Panc1 (cell line): ENCODE data around the gene TSPAN7. TPM values are rescaled to one million over a fixed set of nuclear protein-coding genes. Genes with fewer than 3 reads are reported as not detected.

ENCODE experiments used
- ATAC-seq: fragments of 200-7000 bp; cut with Tn5 transposase; 2 replicates; pipeline ENCODE4 v1.9.1; 2020; ENCODE audit warnings: mild to moderate bottlenecking, moderate library complexity
- BruUV-seq: library from RNA; stranded (reverse); fragments of 400-500 nt; replicated peaks from 2 replicates; lab custom pipeline; 2021; lab: Mats Ljungman, UMichigan
- CTCF ChIA-PET: fragments of 300-600 bp; sonication (Branson Sonifier 250); formaldehyde crosslinking; loops from one replicate; lab custom pipeline; 2022; ENCODE audit warnings: antibody characterized with exemption; lab: Charles Lee
- POLR2A ChIA-PET: fragments of 300-600 bp; sonication (Branson Sonifier 250); formaldehyde crosslinking; loops from one replicate; lab custom pipeline; 2022; ENCODE audit warnings: antibody characterized with exemption; lab: Charles Lee
- DNase-seq: peaks from one replicate; pipeline ENCODE4 v3.0.0-alpha.2; 2010; ENCODE audit warnings: low read depth, low spot score
- H3K27ac ChIP-seq: 2 replicates; pipeline ENCODE4 v1.5.1; 2011; ENCODE audit warnings: mild to moderate bottlenecking, low read length, inconsistent platforms
- H3K27me3 ChIP-seq: fragments of 200-500 bp; sonication (Bioruptor generic); 2 replicates; pipeline ENCODE4 v1.6.0; 2014; ENCODE audit warnings: low read length, inconsistent platforms; ENCODE audit not compliant: control insufficient read depth, insufficient read depth
- H3K36me3 ChIP-seq: fragments of 200-500 bp; sonication (Bioruptor generic); 2 replicates; pipeline ENCODE4 v1.5.1; 2014; ENCODE audit warnings: inconsistent platforms, mild to moderate bottlenecking, low read length, moderate library complexity; ENCODE audit not compliant: control insufficient read depth, insufficient read depth
- H3K4me1 ChIP-seq: 2 replicates; pipeline ENCODE4 v1.5.1; 2011; ENCODE audit warnings: inconsistent platforms, mild to moderate bottlenecking, low read length, moderate library complexity; ENCODE audit not compliant: control insufficient read depth, insufficient read depth
- H3K4me3 ChIP-seq, 2 experiments: 2 replicates each; pipeline ENCODE4 v1.5.1; 2011 to 2012; ENCODE audit warnings: low read depth in 2 of 2, low read length in 2 of 2, mild to moderate bottlenecking in 2 of 2, inconsistent platforms in 1 of 2, moderate library complexity in 1 of 2
- H3K9me3 ChIP-seq: fragments of 200-500 bp; sonication (Bioruptor generic); 2 replicates; pipeline ENCODE4 v1.5.1; 2014; ENCODE audit warnings: low read depth, mild to moderate bottlenecking, inconsistent platforms, low read length, moderate library complexity; ENCODE audit not compliant: control insufficient read depth, insufficient read depth
- POLR2AphosphoS5 ChIP-seq: IDR thresholded peaks from 2 replicates; pipeline ENCODE4 v1.6.1; 2012; ENCODE audit warnings: mild to moderate bottlenecking, low read depth, low read length, moderate library complexity
- SIN3A ChIP-seq: IDR thresholded peaks from 2 replicates; pipeline ENCODE4 v1.6.1; 2012; ENCODE audit warnings: low read depth, mild to moderate bottlenecking, low read length, moderate library complexity, borderline replicate concordance; ENCODE audit not compliant: insufficient read depth
- TCF7L2 ChIP-seq: IDR thresholded peaks from 2 replicates; pipeline ENCODE4 v1.6.1; 2011; ENCODE audit warnings: mild to moderate bottlenecking, low read depth, low read length, inconsistent platforms
- in situ Hi-C: cut with HindIII; loops from 2 replicates; pipeline ENCODE4 v1.10.0; 2016; ENCODE audit warnings: low sequenced_read_pairs, low pct_unique_long_range_greater_than_20kb
- intact Hi-C: fragments of 100-400 bp; cut with micrococcal nuclease; formaldehyde crosslinking; loops from one replicate; pipeline ENCODE4 v1.10.0; 2022; ENCODE audit not compliant: unreplicated experiment
- total RNA-seq: library from RNA; stranded (reverse); gene quantifications from one replicate; pipeline ENCODE4 v1.2.1, GENCODE V29; 2021; ENCODE audit not compliant: unreplicated experiment
- TF ChIP-seq, protein P1 (sequence below), 2 experiments: IDR thresholded peaks; 2 replicates each; pipeline ENCODE4 v1.6.1; 2011 to 2012; ENCODE audit warnings: low read depth in 2 of 2, control low read depth in 1 of 2, low read length in 1 of 2, mild to moderate bottlenecking in 1 of 2, moderate library complexity in 1 of 2; ENCODE audit not compliant: insufficient read depth in 1 of 2
- TF ChIP-seq, protein P2 (sequence below): fragments of 450-650 bp; IDR thresholded peaks from 2 replicates; pipeline ENCODE4 v1.5.1; 2017; ENCODE audit warnings: mild to moderate bottlenecking

TSPAN7 gene
- total RNA-seq, 1 experiment from 2014 or later = 0.13 TPM

DNA sequence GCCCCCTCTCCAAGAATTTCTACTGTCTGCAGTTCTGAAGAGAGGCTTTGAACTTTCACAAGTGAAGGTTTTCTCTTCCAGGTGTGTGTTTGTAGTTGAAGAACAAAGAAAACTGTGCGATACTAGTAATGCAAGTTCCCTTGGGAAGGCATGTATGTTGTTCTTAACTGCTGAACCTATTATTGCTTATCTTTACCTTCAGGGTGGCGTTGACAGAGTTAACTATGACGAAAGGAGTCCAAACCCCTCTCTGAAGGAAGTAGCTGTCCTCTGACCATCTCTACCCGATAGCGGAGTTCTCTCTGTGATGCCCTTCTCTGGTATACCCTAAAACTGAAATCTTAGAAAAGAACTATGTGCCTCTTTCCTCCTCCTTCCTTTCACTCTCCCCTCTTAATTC lies 79.9 kb downstream of the TSPAN7 start:
- DNase-seq = no peak

DNA sequence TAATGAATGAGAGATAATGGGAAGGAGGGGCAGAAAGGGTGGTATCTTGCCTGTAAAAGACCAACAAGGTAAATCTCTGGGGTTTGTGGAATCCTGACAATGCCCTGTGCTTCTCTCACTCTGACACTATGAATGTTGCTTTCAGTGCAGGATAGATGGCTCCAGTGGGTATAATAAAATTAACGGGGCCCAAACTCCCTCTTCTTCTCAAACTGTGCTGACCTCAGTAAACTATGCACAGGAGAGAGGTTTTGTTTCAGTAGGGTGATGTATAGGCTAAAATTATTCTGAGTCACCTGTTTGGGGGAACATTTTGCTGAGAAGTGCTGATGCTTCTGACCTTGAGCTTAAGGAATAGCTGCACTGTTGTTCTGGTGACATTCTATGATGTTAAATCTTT lies 82.6 kb downstream of the TSPAN7 start:
- BruUV-seq = no TSS peak
- no peak overlapping the region for H3K27ac ChIP-seq

More for the DNA sequence above, 79.9 kb downstream of the TSPAN7 start:
- H3K4me1 ChIP-seq = no peaks in the 10 kb centered on the region
- no peak overlapping the region for H3K27ac ChIP-seq
- H3K36me3 ChIP-seq = no peaks in the 10 kb centered on the region
- POLR2A ChIA-PET = no interaction called here
- no peaks in the 10 kb centered on the region for H3K9me3 ChIP-seq
- in situ Hi-C loops (no loop called here), intact Hi-C loops (no loop called here)
- no peaks in the 10 kb centered on the region for H3K27me3 ChIP-seq
- CTCF ChIA-PET = no interaction called here
- no TSS peak for BruUV-seq
- TF ChIP-seq POLR2AphosphoS5 = no peak
- TF ChIP-seq, protein P1, sequence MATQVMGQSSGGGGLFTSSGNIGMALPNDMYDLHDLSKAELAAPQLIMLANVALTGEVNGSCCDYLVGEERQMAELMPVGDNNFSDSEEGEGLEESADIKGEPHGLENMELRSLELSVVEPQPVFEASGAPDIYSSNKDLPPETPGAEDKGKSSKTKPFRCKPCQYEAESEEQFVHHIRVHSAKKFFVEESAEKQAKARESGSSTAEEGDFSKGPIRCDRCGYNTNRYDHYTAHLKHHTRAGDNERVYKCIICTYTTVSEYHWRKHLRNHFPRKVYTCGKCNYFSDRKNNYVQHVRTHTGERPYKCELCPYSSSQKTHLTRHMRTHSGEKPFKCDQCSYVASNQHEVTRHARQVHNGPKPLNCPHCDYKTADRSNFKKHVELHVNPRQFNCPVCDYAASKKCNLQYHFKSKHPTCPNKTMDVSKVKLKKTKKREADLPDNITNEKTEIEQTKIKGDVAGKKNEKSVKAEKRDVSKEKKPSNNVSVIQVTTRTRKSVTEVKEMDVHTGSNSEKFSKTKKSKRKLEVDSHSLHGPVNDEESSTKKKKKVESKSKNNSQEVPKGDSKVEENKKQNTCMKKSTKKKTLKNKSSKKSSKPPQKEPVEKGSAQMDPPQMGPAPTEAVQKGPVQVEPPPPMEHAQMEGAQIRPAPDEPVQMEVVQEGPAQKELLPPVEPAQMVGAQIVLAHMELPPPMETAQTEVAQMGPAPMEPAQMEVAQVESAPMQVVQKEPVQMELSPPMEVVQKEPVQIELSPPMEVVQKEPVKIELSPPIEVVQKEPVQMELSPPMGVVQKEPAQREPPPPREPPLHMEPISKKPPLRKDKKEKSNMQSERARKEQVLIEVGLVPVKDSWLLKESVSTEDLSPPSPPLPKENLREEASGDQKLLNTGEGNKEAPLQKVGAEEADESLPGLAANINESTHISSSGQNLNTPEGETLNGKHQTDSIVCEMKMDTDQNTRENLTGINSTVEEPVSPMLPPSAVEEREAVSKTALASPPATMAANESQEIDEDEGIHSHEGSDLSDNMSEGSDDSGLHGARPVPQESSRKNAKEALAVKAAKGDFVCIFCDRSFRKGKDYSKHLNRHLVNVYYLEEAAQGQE (IDR thresholded peaks at IDR 0.05; ENCODE audit: insufficient read depth in 1 of 2, low read depth in 2 of 2, low read length in 1 of 2) = no peak
- TF ChIP-seq SIN3A = no peak
- TF ChIP-seq TCF7L2 = no peak
- TF ChIP-seq, protein P2, sequence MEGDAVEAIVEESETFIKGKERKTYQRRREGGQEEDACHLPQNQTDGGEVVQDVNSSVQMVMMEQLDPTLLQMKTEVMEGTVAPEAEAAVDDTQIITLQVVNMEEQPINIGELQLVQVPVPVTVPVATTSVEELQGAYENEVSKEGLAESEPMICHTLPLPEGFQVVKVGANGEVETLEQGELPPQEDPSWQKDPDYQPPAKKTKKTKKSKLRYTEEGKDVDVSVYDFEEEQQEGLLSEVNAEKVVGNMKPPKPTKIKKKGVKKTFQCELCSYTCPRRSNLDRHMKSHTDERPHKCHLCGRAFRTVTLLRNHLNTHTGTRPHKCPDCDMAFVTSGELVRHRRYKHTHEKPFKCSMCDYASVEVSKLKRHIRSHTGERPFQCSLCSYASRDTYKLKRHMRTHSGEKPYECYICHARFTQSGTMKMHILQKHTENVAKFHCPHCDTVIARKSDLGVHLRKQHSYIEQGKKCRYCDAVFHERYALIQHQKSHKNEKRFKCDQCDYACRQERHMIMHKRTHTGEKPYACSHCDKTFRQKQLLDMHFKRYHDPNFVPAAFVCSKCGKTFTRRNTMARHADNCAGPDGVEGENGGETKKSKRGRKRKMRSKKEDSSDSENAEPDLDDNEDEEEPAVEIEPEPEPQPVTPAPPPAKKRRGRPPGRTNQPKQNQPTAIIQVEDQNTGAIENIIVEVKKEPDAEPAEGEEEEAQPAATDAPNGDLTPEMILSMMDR = no peak
- H3K4me3 ChIP-seq = no peak overlapping the region
- no peak for ATAC-seq

DNA sequence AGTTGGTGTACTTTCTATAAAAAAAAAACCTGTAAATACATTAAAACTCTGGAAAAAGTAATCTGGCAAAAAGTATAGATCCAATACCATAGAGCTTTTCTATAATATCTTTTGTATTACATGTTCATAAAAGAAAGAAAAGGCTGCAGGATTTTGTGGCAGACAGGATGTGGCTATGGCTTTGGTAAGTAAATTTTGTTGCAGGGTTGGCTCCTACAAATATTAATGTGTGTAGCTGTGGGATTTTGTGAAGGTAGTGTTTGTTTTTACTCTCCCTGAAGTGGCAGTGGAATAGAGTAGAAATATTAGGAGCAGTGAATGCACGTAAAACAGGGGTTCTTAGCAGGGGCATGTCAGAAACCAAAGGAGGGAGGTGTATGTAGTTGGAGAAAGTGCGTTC lies 84.8 kb downstream of the TSPAN7 start:
- Histone ChIP-seq H3K4me3 (no peak overlapping the region), H3K9me3 (no peaks in the 10 kb centered on the region), H3K27me3 (no peaks in the 10 kb centered on the region), H3K4me1 (no peaks in the 10 kb centered on the region), H3K27ac (no peak overlapping the region), H3K36me3 (no peaks in the 10 kb centered on the region)
- ATAC-seq (no peak), DNase-seq (no peak)
- ChIA-PET CTCF (no interaction called here), POLR2A (interaction anchor here (0.8 kb wide), 1 partner anchor 355 kb away, joined by 7 read pairs; no protein-coding TSS in a partner anchor)
- in situ Hi-C loops (no loop called here), intact Hi-C loops (no loop called here)
- no TSS peak for BruUV-seq
- TF ChIP-seq SIN3A (no peak), POLR2AphosphoS5 (no peak), TCF7L2 (no peak)
- TF ChIP-seq, protein P1 (IDR thresholded peaks at IDR 0.05; ENCODE audit: insufficient read depth in 1 of 2, low read depth in 2 of 2, low read length in 1 of 2) = no peak
- TF ChIP-seq, protein P2 = no peak

More for the DNA sequence above, 82.6 kb downstream of the TSPAN7 start:
- DNase-seq (no peak), ATAC-seq (no peak)
- in situ Hi-C loops (no loop called here), intact Hi-C loops (no loop called here)
- ChIA-PET POLR2A (no interaction called here), CTCF (no interaction called here)
- Histone ChIP-seq H3K4me1 (no peaks in the 10 kb centered on the region), H3K36me3 (no peaks in the 10 kb centered on the region), H3K27me3 (no peaks in the 10 kb centered on the region), H3K9me3 (no peaks in the 10 kb centered on the region), H3K4me3 (no peak overlapping the region)
- no peak for TF ChIP-seq SIN3A
- TF ChIP-seq POLR2AphosphoS5 = no peak
- no peak for TF ChIP-seq TCF7L2
